K562 (cell line): ENCODE data around the gene PGP. TPM values are rescaled to one million over a fixed set of nuclear protein-coding genes. Genes with fewer than 3 reads are reported as not detected.
A peak's percentile ranks its signal among the peaks of the same experiment; 100 is the strongest.

Experiments
- CXXC5 ChIP-seq: fragments of 250-450 bp; sonication (Bioruptor Pico); IDR thresholded peaks from 2 replicates; pipeline ENCODE4 v1.8.0; 2022; ENCODE audit warnings: inconsistent platforms, mild to moderate bottlenecking, moderate library complexity
- DPF2 ChIP-seq: fragments of 450-650 bp; IDR thresholded peaks from 2 replicates; pipeline ENCODE4 v1.6.1; 2016
- FOXK2 ChIP-seq, 2 experiments: fragments of 450-650 bp; IDR thresholded peaks in 1 of 2; conservative IDR thresholded peaks in 1 of 2; 2 replicates each; pipeline ENCODE4 v1.6.1; 2016; ENCODE audit warnings: low read depth in 2 of 2, mild to moderate bottlenecking in 1 of 2
- MAZ ChIP-seq, 2 experiments: fragments of 450-650 bp in 1 of 2; sonication (generic) in 1 of 2; formaldehyde crosslinking; IDR thresholded peaks in 1 of 2; conservative IDR thresholded peaks in 1 of 2; 2 replicates each; pipeline versions ENCODE4 v1.4.0 to v1.5.0; 2020; ENCODE audit warnings: mild to moderate bottlenecking in 1 of 2, missing genetic modification reagents in 1 of 2
- MEF2D ChIP-seq: conservative IDR thresholded peaks from 2 replicates; pipeline ENCODE4 v1.6.1; 2016; ENCODE audit warnings: low read depth, missing genetic modification characterization, missing compliant biosample characterization
- MYC ChIP-seq, 2 experiments: fragments of 250-450 bp in 1 of 2; sonication (Bioruptor Pico) in 1 of 2; IDR thresholded peaks; 2 replicates each; pipeline versions ENCODE4 v1.5.1 to v1.6.1; 2012 to 2021; ENCODE audit warnings: low read depth in 2 of 2, borderline replicate concordance in 1 of 2, improper control_type of control experiment in 1 of 2, low read length in 1 of 2, mild to moderate bottlenecking in 1 of 2, moderate library complexity in 1 of 2
- POLR2B ChIP-seq: fragments of 450-650 bp; IDR thresholded peaks from 2 replicates; pipeline ENCODE4 v1.6.1; 2018; ENCODE audit warnings: low read depth; ENCODE audit not compliant: partially characterized antibody
- ZKSCAN1 ChIP-seq: fragments of 150-350 bp; IDR thresholded peaks from 2 replicates; pipeline ENCODE4 v1.6.1; 2016; ENCODE audit warnings: low read depth, low read length
- ZNF133 ChIP-seq: fragments of 250-450 bp; sonication (Bioruptor Pico); IDR thresholded peaks from 2 replicates; pipeline ENCODE4 v1.4.0; 2020; ENCODE audit warnings: mild to moderate bottlenecking
- polyA plus RNA-seq, 8 experiments: library from polyadenylated mRNA; depleted of rRNA in 4 of 8; stranded (reverse) in 5 of 8; unstranded in 3 of 8; fragments of >200 nt; fragmentation: Nextera tagmentation in 2 of 8; fragmentation: Illumina TruSeq in 1 of 8; extraction: Ambion mirVana in 2 of 8; extraction: Trizol in 1 of 8; gene quantifications; 2 replicates each; pipeline versions ENCODE4 v1.2.1 to v1.2.3, GENCODE V29; 2011 to 2014; ENCODE audit warnings: inconsistent platforms in 1 of 8, missing spikeins in 1 of 8
- total RNA-seq, 7 experiments: library from RNA; depleted of rRNA in 6 of 7; stranded (reverse); fragments of >200 nt in 6 of 7; fragmentation: Illumina TruSeq in 2 of 7; extraction: Trizol in 2 of 7; gene quantifications; 2 replicates each; pipeline versions ENCODE4 v1.2.1 to v1.2.3, GENCODE V29; 2011 to 2021; ENCODE audit warnings: low replicate concordance in 1 of 7
- TF ChIP-seq, protein P1 (sequence below), 2 experiments: fragments of 450-650 bp in 1 of 2; sonication (generic) in 1 of 2; formaldehyde crosslinking; conservative IDR thresholded peaks; 2 replicates each; pipeline versions ENCODE4 v1.4.0 to v1.8.1; 2020 to 2022; ENCODE audit warnings: mild to moderate bottlenecking in 1 of 2, missing genetic modification reagents in 1 of 2
- TF ChIP-seq, protein P2 (sequence below): sonication (generic); formaldehyde crosslinking; IDR thresholded peaks from 2 replicates; pipeline ENCODE4 v1.9.0; 2022; ENCODE audit warnings: mild to moderate bottlenecking, missing genetic modification reagents
- TF ChIP-seq, protein P3 (sequence below): fragments of 450-650 bp; IDR thresholded peaks from 2 replicates; pipeline ENCODE4 v1.6.1; 2018; ENCODE audit not compliant: partially characterized antibody
- TF ChIP-seq, protein P4 (sequence below), 3 experiments: fragments of 200-800 bp in 1 of 3; fragments of 250-450 bp in 1 of 3; fragments of 450-650 bp in 1 of 3; sonication (Bioruptor Pico) in 1 of 3; sonication (Bioruptor generic) in 1 of 3; formaldehyde crosslinking in 1 of 3; IDR thresholded peaks; 2 replicates each; pipeline versions ENCODE4 v1.6.1 to v1.8.0; 2016 to 2022; ENCODE audit warnings: mild to moderate bottlenecking in 2 of 3, missing genetic modification characterization in 2 of 3, missing compliant biosample characterization in 1 of 3, moderate library complexity in 1 of 3
- TF ChIP-seq, protein P5 (sequence below): fragments of 450-650 bp; formaldehyde crosslinking; IDR thresholded peaks from 2 replicates; pipeline ENCODE4 v1.4.0; 2020; ENCODE audit warnings: mild to moderate bottlenecking, moderate library complexity

Gene PGP
- total and polyA plus RNA-seq, 9 of the 15 experiments (the other 6 are each of a cell fraction or from before 2014, with no cell fraction given): 1.1 to 57.6 (median 19.6) TPM

DNA sequence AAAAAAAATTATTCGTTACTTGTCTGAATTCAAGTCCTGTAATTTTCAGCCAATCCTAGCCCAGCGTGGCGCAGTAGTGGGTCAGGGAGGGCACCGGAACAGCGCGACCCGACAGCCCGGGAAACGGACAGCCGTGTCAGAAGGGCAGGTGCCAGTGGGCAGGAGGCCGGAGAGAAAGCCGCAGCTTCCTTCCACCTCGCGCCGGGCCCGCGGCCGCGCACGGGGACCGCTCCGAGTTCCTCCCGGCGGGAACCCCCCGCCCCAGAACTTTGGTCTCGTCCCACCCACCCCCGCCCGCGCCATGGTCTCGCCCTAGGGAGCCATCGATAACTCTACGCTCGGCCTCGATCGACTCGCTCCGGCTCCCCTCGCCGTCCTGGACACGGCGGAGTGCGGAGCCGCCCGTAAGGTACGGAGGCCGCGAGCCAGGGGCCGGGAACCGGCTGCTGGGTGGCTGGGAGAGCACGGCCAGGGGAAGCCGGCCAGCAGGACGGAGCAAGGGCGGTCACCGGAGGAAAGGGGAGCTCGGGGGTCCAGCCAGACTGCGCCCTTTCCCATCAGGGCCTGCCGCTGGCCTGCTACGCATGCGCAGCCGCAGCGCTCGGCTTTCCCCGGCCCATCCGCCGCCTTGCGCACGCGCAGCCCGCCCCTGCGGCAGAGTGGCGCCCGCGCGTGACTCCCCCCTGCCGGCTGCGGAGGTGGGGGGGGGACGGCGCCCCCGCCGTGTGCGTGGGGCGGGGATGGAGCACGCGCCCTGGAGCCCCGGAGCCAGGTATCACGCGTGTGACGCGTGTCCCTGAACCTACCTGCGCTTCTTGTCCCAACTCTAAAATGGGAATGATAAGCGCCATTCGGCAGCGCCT is 9.3 kb downstream of the PGP start, which contains the start of gene MLST8 (continued):
- TF ChIP-seq MYC (IDR thresholded peaks at IDR 0.05; ENCODE audit: low read depth, low read length) (peak; percentile 96), MYC (CRISPR knock-in tag; IDR thresholded peaks at IDR 0.05; ENCODE audit: borderline replicate concordance, low read depth) (0 out of 2 replicates have a peak, but pooled peaks have one; percentile 61), ZKSCAN1 (peak; percentile 13; the same call in 1 of the 2 replicates), MEF2D (tag) (no peak), ZNF133 (CRISPR knock-in tag) (0 out of 2 replicates have a peak, but pooled peaks have one; percentile 56), FOXK2 (conservative IDR thresholded peaks at IDR 0.05 in 1 of 2, IDR thresholded peaks at IDR 0.05 in 1 of 2; ENCODE audit: low read depth in 2 of 2) (peak in 1 of 2 experiments; percentile 99; a peak in 2 of 4 replicates), DPF2 (peak; percentile 41; the same call in 1 of the 2 replicates), MAZ (CRISPR knock-in tag; conservative IDR thresholded peaks at IDR 0.05 in 1 of 2, IDR thresholded peaks at IDR 0.05 in 1 of 2) (peak; percentile 85 to 99), POLR2B (peak; percentile 94), CXXC5 (CRISPR knock-in tag) (peak; percentile 93)
- TF ChIP-seq, protein P1, sequence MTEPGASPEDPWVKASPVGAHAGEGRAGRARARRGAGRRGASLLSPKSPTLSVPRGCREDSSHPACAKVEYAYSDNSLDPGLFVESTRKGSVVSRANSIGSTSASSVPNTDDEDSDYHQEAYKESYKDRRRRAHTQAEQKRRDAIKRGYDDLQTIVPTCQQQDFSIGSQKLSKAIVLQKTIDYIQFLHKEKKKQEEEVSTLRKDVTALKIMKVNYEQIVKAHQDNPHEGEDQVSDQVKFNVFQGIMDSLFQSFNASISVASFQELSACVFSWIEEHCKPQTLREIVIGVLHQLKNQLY (CRISPR knock-in tag; conservative IDR thresholded peaks at IDR 0.05): peak; percentile 89 to 96; a peak in 3 of 4 replicates
- TF ChIP-seq, protein P2, sequence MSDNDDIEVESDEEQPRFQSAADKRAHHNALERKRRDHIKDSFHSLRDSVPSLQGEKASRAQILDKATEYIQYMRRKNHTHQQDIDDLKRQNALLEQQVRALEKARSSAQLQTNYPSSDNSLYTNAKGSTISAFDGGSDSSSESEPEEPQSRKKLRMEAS (CRISPR knock-in tag): peak; percentile 47
- TF ChIP-seq, protein P3, sequence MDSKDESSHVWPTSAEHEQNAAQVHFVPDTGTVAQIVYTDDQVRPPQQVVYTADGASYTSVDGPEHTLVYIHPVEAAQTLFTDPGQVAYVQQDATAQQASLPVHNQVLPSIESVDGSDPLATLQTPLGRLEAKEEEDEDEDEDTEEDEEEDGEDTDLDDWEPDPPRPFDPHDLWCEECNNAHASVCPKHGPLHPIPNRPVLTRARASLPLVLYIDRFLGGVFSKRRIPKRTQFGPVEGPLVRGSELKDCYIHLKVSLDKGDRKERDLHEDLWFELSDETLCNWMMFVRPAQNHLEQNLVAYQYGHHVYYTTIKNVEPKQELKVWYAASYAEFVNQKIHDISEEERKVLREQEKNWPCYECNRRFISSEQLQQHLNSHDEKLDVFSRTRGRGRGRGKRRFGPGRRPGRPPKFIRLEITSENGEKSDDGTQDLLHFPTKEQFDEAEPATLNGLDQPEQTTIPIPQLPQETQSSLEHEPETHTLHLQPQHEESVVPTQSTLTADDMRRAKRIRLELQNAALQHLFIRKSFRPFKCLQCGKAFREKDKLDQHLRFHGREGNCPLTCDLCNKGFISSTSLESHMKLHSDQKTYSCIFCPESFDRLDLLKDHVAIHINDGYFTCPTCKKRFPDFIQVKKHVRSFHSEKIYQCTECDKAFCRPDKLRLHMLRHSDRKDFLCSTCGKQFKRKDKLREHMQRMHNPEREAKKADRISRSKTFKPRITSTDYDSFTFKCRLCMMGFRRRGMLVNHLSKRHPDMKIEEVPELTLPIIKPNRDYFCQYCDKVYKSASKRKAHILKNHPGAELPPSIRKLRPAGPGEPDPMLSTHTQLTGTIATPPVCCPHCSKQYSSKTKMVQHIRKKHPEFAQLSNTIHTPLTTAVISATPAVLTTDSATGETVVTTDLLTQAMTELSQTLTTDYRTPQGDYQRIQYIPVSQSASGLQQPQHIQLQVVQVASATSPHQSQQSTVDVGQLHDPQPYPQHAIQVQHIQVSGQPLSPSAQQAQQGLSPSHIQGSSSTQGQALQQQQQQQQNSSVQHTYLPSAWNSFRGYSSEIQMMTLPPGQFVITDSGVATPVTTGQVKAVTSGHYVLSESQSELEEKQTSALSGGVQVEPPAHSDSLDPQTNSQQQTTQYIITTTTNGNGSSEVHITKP: peak; percentile 99
- TF ChIP-seq, protein P4, sequence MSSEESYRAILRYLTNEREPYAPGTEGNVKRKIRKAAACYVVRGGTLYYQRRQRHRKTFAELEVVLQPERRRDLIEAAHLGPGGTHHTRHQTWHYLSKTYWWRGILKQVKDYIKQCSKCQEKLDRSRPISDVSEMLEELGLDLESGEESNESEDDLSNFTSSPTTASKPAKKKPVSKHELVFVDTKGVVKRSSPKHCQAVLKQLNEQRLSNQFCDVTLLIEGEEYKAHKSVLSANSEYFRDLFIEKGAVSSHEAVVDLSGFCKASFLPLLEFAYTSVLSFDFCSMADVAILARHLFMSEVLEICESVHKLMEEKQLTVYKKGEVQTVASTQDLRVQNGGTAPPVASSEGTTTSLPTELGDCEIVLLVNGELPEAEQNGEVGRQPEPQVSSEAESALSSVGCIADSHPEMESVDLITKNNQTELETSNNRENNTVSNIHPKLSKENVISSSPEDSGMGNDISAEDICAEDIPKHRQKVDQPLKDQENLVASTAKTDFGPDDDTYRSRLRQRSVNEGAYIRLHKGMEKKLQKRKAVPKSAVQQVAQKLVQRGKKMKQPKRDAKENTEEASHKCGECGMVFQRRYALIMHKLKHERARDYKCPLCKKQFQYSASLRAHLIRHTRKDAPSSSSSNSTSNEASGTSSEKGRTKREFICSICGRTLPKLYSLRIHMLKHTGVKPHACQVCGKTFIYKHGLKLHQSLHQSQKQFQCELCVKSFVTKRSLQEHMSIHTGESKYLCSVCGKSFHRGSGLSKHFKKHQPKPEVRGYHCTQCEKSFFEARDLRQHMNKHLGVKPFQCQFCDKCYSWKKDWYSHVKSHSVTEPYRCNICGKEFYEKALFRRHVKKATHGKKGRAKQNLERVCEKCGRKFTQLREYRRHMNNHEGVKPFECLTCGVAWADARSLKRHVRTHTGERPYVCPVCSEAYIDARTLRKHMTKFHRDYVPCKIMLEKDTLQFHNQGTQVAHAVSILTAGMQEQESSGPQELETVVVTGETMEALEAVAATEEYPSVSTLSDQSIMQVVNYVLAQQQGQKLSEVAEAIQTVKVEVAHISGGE (CRISPR knock-in tag; IDR thresholded peaks at IDR 0.05): peak in 1 of 3 experiments; percentile 36; a peak in 1 of 6 replicates
- TF ChIP-seq, protein P5, sequence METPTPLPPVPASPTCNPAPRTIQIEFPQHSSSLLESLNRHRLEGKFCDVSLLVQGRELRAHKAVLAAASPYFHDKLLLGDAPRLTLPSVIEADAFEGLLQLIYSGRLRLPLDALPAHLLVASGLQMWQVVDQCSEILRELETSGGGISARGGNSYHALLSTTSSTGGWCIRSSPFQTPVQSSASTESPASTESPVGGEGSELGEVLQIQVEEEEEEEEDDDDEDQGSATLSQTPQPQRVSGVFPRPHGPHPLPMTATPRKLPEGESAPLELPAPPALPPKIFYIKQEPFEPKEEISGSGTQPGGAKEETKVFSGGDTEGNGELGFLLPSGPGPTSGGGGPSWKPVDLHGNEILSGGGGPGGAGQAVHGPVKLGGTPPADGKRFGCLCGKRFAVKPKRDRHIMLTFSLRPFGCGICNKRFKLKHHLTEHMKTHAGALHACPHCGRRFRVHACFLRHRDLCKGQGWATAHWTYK: peak; percentile 94
